Activated CD8-positive, alpha-beta memory T cell treated with anti-CD3 and anti-CD28 coated beads for 48 hours (primary cell): ENCODE data around the gene LYPD6B.

Source experiments
- DNase-seq, 3 experiments: peaks; one replicate each; pipeline ENCODE4 v3.0.0-alpha.2; 2020; ENCODE audit warnings: low read depth in 2 of 3, low spot score in 2 of 3

Gene LYPD6B

GRCh38 chr2:149039213-149039724, 770 bp downstream of the LYPD6B start:
- DNase-seq, result no peak

GRCh38 chr2:149040451-149040850, 2.0 kb downstream of the LYPD6B start:
- peak in 1 of 3 experiments; percentile 51 for DNase-seq

- no peak for DNase-seq
Measured at GRCh38 chr2:149041482-149041881, 3.0 kb downstream of the LYPD6B start.

GRCh38 chr2:149042881-149043280, 4.4 kb downstream of the LYPD6B start:
- no peak for DNase-seq

DNA sequence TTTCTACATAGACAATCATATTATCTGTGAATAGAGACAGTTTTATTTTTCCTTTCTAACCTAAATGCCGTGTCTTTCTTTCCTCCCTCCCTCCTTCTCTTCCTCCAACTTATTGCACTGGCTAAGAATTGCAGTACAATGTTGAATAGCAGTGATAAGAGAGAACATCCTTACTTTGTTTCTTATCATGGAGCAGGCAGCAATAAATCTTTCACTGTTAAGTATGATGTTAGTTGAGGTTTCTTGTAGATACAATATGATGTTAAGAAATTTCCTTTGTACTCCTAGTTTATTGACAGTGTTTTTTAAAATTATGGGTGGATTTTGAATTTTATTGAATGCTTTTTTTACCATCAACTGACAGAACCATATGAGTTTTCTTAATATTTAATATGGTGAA, 6.0 kb downstream of the LYPD6B start:
- no peak for DNase-seq

GRCh38 chr2:149047118-149047517, 8.6 kb downstream of the LYPD6B start:
- DNase-seq, result no peak

DNA sequence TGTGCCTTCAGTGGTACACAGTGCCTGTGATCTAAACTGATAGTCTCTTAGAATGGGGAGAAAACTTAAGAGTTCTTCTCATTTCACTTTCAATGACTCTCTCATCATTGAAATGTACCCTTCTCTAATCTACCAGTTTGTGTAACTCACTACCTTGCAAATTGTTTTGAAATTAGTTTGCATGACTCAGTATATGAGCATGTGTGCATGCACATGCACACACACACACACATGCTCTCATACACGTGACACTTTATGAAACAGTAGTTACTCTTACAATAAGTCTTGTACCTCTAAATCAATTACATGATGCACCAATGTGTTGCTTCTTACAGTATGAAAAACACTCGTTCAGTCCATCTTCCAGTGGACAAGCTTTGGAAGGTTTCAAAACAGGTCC, 10.6 kb downstream of the LYPD6B start:
- DNase-seq, result no peak

GRCh38 chr2:149050188-149050587, 11.7 kb downstream of the LYPD6B start:
- DNase-seq, result no peak

DNA sequence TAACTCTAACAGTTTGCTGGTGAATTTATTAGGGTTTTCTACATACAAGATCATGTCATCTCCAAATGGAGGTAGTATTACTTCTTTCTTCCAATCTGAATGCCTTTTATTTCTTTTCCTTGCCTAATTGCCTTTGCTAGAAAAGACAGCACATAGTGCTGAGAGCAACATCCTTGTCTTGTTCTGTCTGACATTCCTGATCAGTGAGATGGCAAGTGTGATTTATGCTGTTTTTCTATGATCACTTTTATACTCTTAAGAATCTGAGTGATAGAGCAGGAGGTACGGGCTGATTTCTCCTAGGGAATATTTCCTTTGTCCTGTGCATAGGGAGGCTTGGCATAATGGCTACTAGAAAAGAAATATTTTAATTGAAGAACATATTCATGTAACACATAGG, 17.3 kb downstream of the LYPD6B start:
- DNase-seq, result no peak

DNA sequence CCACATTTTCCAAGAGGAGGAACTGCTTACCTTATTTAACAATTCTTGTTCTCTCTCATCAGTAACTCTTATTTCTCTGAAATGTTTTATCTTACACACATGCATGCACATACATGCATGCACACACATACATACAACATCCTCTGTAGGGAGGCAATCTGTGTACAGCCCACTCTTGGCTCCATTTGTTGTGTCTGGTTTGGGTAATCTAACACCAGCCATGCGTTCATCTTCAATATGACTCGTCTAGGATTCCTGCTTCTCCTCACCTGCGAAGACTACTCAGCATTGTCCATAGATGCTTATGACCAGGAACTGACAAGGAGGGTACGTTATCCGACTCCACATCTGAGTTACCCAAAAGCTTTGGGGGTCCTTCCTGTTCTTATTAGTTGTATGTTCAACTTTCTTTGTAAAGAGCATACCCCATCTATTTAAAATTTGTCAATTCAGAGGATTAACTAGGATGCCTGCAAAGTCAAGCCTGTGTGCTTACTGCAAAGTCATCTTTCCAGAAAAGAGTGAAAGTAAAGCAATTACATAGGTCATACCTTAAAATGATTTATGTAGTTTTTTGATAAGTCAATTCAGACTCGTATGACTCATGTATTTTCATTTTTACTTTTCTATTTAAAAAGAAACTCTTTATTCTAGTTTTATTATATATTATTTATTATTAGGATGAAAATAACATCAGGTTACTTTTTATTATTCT, 18.2 kb downstream of the LYPD6B start:
- no peak for DNase-seq

- no peak for DNase-seq
Measured at GRCh38 chr2:149057401-149057800, 18.9 kb downstream of the LYPD6B start.

DNA sequence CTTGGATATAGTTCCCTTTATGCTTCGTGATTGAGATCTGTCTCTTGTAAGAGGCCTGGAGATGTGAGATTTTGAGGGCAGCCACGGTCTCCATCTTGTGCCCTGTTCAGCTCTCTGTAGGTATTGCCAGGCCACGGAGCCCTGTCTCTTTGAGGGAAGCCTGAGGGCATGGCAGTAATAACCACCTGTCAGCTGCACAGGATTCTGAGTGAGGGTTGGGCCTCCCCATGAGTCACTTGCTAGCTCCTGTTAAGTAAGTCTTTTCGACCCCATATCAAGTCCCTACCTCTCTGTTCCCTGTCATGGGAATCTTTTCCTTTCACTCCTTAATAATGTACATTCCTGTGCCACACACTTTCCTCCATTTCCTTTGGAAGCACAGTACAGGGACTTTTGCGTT, 20.4 kb downstream of the LYPD6B start:
- no peak for DNase-seq

GRCh38 chr2:149059822-149060221, 21.3 kb downstream of the LYPD6B start:
- no peak for DNase-seq

- DNase-seq, result no peak
Measured at GRCh38 chr2:149061133-149061745, 22.7 kb downstream of the LYPD6B start.

DNA sequence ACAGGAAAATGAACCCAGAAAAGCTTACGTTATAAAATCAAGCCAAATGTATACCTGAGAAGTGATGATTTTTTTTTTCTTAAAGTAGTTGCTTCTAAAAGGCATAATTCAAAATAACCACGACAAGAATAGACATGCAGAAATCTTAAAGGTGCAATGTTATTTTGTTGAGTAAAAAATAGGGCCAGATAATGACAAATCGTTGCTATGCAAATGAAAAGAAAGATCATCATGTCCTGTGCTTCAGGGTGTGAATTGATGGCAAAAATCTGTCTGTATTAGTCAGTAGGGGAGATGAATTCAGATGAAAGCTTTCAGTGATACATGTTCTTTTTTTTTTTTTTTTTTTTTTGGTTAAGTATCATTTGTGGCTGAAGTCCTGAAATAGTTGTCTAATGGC, 24.0 kb downstream of the LYPD6B start:
- DNase-seq, result no peak

DNA sequence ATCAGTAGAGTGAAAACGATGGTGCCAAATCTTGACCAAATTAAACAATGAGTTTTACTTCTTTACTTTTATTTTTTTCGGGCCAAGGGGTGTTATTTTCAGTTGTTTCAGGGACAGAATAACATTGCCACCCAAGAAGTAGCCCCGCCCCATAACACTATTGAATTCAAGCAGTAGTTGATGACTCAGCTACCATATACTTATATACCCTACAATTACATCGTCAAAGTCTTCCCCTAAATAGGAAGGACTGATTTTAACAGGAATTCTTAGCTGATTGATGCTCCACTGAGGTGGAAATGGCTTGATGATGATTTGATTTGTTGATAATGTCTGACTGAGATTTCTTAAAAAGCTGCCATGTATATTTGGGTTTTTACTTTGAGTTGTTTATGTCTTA, 24.7 kb downstream of the LYPD6B start:
- DNase-seq, result no peak

DNA sequence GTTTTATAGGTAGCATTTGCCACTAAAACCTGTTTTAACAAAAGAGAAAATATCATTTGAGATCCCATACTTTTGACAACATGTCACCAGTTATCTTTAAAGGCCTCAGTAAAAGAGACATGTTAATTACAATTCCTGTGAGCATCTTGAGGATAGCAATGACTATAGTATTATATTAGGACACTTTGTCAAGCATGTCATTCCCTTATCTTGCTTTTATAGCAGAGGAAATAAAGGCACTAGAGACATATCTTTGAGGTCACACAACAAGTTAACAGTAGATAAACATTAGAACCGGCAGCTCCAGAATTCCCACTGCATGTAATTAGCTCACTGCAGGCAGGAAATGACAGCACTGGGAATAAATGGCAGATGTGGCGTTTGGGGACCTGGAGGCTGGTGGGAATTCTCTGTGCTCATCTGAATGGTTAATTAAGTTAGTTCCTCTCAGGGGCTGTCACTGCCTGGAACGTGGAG, 25.9 kb downstream of the LYPD6B start:
- DNase-seq, result no peak

- DNase-seq, result no peak
Measured at GRCh38 chr2:149064856-149065630, 26.5 kb downstream of the LYPD6B start.

GRCh38 chr2:149068225-149068995, 29.9 kb downstream of the LYPD6B start:
- no peak for DNase-seq

DNA sequence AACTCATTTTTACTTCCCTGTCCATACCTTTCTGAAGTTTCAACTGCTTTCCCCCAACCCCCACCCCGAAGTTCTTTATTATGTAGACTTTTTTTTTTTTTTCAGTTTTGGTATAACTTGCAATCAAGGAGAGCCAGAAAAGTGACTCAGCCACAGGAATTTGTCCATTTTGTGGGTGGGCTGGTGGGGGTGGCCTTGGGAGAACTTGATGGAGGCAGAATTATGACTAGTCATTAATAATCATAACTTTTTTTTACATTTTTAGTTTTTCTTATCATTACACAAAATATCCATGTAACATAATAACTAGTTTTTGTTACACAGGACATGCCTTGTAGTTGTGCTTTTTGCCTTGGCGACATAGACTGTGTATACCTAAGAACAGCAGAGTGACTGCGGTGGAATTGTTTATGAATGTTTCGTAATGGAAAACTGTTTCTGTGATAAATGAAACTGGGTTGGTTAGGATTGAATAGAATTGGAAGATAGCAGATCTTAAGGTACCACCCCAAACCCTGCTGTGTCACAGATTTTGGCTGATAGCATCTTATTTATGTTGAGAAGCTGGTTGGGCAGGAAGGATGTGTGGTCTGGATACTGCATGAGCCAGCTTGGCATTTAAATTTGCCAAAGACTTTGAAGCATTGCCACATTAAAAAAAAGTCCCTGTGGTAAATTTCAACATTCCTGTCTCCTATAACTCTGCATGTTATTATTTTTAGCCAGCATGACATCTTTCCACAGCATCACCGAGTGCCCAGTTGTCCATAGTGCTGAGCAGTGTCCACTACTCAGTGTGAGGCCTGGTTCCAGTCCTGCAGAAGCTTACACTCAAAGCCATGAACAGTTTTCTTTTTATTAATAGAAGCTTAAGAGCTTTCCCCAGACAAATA, 30.7 kb downstream of the LYPD6B start:
- DNase-seq, result no peak
